Right atrium auricular region (tissue), 2 donors: ENCODE data around the gene FBXO39. TPM values are rescaled to one million over a fixed set of nuclear protein-coding genes. Genes with fewer than 3 reads are reported as not detected.
"Not testable (repeated sequence)": the region's sequence is repeated elsewhere in the genome, so short reads cannot be mapped to it uniquely, and the experiment has no call there.

Experiments
- DNase-seq: peaks from one replicate; pipeline ENCODE4 v3.0.0-alpha.2; 2019; ENCODE audit warnings: low spot score
- H3K27ac ChIP-seq, 2 donors: fragments of 200-600 bp; sonication (generic); 1 replicate in 1 of 2; 2 replicates in 1 of 2; pipeline ENCODE4 v1.5.1; 2016 to 2019
- H3K27me3 ChIP-seq, 2 donors: fragments of 200-600 bp; sonication (generic); one replicate each; pipeline versions ENCODE4 v1.5.1 to v1.6.0; 2017 to 2019
- H3K36me3 ChIP-seq: fragments of 200-600 bp; sonication (generic); one replicate; pipeline ENCODE4 v1.5.1; 2016
- H3K4me1 ChIP-seq, 2 donors: fragments of 200-600 bp; sonication (generic); one replicate each; pipeline versions ENCODE4 v1.5.1 to v1.6.0; 2017 to 2019
- H3K4me3 ChIP-seq, 2 donors: fragments of 200-600 bp; sonication (generic); 1 replicate in 1 of 2; 2 replicates in 1 of 2; pipeline ENCODE4 v1.5.1; 2017 to 2019; ENCODE audit warnings: mild to moderate bottlenecking in 1 of 2, moderate library complexity in 1 of 2
- H3K9me3 ChIP-seq, 2 donors: fragments of 200-600 bp; sonication (generic); one replicate each; pipeline ENCODE4 v1.5.1; 2019
- total RNA-seq, 2 donors: library from RNA; depleted of rRNA; stranded (reverse); fragments of >200 nt; gene quantifications; one replicate each; pipeline ENCODE4 v1.1.0, GENCODE V29; 2016
- TF ChIP-seq, protein P1 (sequence below), 2 donors: fragments of 200-600 bp; sonication (generic); IDR thresholded peaks; one replicate each; pipeline ENCODE4 v1.5.1; 2019; ENCODE audit warnings: antibody characterized with exemption in 2 of 2

FBXO39 gene
- total RNA-seq, 2 donors from 2014 or later: not detected

DNA sequence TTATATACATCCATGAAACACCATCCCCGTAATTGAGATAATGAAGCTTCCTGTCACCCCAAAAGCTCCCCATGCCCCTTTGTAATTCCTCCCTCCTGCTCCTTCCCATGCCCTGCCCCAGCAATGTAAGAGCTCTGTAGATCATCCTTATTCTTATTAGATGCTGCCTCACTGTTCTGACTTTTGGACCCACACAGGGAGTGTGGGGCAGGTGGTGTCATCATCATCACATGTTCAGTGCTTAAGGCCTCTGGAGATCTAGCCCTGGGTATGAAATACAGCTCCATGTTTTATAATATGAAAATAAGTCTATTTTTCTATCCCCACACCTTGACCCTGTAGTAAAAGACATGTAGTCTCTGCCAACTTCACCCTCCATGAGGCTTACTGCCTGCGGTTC, 18.3 kb upstream of the FBXO39 start:
- TF ChIP-seq, protein P1, sequence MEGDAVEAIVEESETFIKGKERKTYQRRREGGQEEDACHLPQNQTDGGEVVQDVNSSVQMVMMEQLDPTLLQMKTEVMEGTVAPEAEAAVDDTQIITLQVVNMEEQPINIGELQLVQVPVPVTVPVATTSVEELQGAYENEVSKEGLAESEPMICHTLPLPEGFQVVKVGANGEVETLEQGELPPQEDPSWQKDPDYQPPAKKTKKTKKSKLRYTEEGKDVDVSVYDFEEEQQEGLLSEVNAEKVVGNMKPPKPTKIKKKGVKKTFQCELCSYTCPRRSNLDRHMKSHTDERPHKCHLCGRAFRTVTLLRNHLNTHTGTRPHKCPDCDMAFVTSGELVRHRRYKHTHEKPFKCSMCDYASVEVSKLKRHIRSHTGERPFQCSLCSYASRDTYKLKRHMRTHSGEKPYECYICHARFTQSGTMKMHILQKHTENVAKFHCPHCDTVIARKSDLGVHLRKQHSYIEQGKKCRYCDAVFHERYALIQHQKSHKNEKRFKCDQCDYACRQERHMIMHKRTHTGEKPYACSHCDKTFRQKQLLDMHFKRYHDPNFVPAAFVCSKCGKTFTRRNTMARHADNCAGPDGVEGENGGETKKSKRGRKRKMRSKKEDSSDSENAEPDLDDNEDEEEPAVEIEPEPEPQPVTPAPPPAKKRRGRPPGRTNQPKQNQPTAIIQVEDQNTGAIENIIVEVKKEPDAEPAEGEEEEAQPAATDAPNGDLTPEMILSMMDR (IDR thresholded peaks at IDR 0.05): no peak
- no peaks in the 10 kb centered on the region for H3K27me3 ChIP-seq
- no peak for DNase-seq
- H3K4me3 ChIP-seq: no peak overlapping the region
- no peak overlapping the region for H3K27ac ChIP-seq
- peaks cover 0 to 38% of the 10 kb centered on the region in 2 donors for H3K4me1 ChIP-seq
- H3K36me3 ChIP-seq: peaks cover 21% of the 10 kb centered on the region
- no peaks in the 10 kb centered on the region for H3K9me3 ChIP-seq

GRCh38 chr17:6761779-6762178, 14.2 kb upstream of the FBXO39 start:
- peaks cover 0 to 10% of the 10 kb centered on the region in 2 donors for H3K9me3 ChIP-seq
- TF ChIP-seq, protein P1 (IDR thresholded peaks at IDR 0.05): no peak
- DNase-seq: no peak
- peaks cover 0 to 13% of the 10 kb centered on the region in 2 donors for H3K4me1 ChIP-seq
- H3K27ac ChIP-seq: no peak overlapping the region
- H3K4me3 ChIP-seq: no peak overlapping the region
- H3K27me3 ChIP-seq: no peaks in the 10 kb centered on the region
- peaks cover 40% of the 10 kb centered on the region for H3K36me3 ChIP-seq

- Histone ChIP-seq H3K36me3 (peaks cover 82% of the 10 kb centered on the region), H3K4me3 (no peak overlapping the region), H3K4me1 (no peaks in the 10 kb centered on the region), H3K9me3 (peaks cover 7 to 55% of the 10 kb centered on the region in 2 donors), H3K27me3 (no peaks in the 10 kb centered on the region), H3K27ac (no peak overlapping the region)
- TF ChIP-seq, protein P1 (IDR thresholded peaks at IDR 0.05): no peak
- no peak for DNase-seq
Observed at GRCh38 chr17:6768447-6768846, 7.6 kb upstream of the FBXO39 start.

DNA sequence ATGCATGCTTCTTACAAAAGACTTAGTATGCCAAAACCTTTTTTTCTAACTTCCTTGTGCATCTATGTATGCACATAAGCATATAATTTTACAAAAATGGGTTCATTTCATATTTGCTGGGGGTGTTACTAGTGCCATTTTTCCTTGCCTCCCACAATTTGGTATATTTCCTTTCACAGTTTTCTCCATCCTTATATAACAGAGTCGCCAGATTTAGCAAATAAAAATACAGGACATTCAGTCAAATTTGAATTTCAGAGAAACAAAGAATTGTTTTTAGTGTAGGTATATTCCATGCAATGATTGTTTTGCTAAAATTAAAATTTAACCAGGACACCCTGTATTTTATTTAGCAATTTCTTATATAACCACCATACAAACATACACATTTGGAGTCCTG, 4.0 kb upstream of the FBXO39 start:
- Histone ChIP-seq H3K4me1 (peaks cover 0 to 7% of the 10 kb centered on the region in 2 donors), H3K36me3 (peaks cover 67% of the 10 kb centered on the region), H3K9me3 (peaks cover 7 to 62% of the 10 kb centered on the region in 2 donors), H3K4me3 (no peak overlapping the region), H3K27ac (no peak overlapping the region), H3K27me3 (no peaks in the 10 kb centered on the region)
- DNase-seq: no peak
- TF ChIP-seq, protein P1 (IDR thresholded peaks at IDR 0.05): no peak

DNA sequence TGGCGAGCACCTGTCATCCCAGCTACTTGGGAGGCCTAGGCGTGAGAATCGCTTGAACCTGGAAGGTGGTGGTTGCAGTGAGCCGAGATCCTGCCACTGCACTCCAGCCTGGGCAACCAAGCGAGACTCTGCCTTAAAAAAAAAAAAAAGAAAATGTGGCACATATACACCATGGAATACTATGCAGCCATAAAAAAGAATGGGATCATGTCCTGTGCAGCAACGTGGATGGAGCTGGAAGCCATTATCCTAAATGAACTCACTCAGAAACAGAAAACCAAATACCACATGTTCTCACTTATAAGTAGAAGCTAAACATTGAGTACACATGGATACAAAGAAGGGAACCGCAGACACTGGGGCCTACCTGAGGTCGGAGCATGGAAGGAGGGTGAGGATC, 1.1 kb upstream of the FBXO39 start:
- Histone ChIP-seq H3K9me3 (peaks cover 0 to 35% of the 10 kb centered on the region in 2 donors), H3K36me3 (peaks cover 38% of the 10 kb centered on the region)
- H3K4me3 ChIP-seq, H3K27ac ChIP-seq, DNase-seq, H3K27me3 ChIP-seq, H3K4me1 ChIP-seq: not testable (repeated sequence)

DNA sequence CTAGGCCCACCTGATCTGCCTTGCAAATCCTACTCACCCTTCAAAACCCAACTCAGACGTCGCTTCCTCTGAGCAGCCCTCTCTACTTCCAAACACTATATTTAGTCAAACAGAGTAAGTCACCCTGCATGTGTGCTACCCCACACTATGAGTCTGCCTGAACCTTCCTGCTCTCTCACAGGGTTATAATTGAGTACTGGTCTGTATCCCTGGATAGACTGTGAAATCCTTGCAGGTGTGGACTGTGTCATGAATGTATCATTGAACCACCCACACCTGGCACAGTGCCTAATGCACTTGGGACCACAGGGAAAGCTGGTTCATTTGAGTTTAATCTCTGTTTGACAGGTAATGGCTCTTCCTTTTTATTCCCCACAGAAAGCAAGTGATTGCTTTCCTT, 3.4 kb downstream of the FBXO39 start:
- peaks cover 0 to 7% of the 10 kb centered on the region in 2 donors for H3K4me1 ChIP-seq
- DNase-seq: no peak
- H3K36me3 ChIP-seq: no peaks in the 10 kb centered on the region
- H3K9me3 ChIP-seq: peaks cover 0 to 10% of the 10 kb centered on the region in 2 donors
- TF ChIP-seq, protein P1 (IDR thresholded peaks at IDR 0.05): no peak
- no peak overlapping the region for H3K4me3 ChIP-seq
- no peaks in the 10 kb centered on the region for H3K27me3 ChIP-seq
- H3K27ac ChIP-seq: no peak overlapping the region
